Measurements from ENCODE around the gene ATG2B. TPM values are rescaled to one million over a fixed set of nuclear protein-coding genes. Genes with fewer than 3 reads are reported as not detected.

The ATG2B gene
- total RNA-seq, 2 donors from 2014 or later: 13.6 to 20.8 TPM

DNA sequence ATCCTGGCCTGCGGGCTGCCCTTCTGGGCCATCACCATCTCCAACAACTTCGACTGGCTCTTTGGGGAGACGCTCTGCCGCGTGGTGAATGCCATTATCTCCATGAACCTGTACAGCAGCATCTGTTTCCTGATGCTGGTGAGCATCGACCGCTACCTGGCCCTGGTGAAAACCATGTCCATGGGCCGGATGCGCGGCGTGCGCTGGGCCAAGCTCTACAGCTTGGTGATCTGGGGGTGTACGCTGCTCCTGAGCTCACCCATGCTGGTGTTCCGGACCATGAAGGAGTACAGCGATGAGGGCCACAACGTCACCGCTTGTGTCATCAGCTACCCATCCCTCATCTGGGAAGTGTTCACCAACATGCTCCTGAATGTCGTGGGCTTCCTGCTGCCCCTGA, 122.5 kb downstream of the ATG2B start:
- no peaks in the 10 kb centered on the region for H3K4me1 ChIP-seq
- no peak overlapping the region for H3K27ac ChIP-seq
- H3K27me3 ChIP-seq: no peaks in the 10 kb centered on the region
- DNase-seq: no peak
- H3K4me3 ChIP-seq: no peak overlapping the region
- no peaks in the 10 kb centered on the region for H3K9me3 ChIP-seq
- no peak overlapping the region for H3K9ac ChIP-seq (ENCODE audit: low read depth in 2 of 2, low read length in 2 of 2)
- intact Hi-C loops (cut with DNase I): no loop called here
- H3K36me3 ChIP-seq: peaks cover 6% of the 10 kb centered on the region
- TF ChIP-seq, protein P1, sequence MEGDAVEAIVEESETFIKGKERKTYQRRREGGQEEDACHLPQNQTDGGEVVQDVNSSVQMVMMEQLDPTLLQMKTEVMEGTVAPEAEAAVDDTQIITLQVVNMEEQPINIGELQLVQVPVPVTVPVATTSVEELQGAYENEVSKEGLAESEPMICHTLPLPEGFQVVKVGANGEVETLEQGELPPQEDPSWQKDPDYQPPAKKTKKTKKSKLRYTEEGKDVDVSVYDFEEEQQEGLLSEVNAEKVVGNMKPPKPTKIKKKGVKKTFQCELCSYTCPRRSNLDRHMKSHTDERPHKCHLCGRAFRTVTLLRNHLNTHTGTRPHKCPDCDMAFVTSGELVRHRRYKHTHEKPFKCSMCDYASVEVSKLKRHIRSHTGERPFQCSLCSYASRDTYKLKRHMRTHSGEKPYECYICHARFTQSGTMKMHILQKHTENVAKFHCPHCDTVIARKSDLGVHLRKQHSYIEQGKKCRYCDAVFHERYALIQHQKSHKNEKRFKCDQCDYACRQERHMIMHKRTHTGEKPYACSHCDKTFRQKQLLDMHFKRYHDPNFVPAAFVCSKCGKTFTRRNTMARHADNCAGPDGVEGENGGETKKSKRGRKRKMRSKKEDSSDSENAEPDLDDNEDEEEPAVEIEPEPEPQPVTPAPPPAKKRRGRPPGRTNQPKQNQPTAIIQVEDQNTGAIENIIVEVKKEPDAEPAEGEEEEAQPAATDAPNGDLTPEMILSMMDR (IDR thresholded peaks at IDR 0.05): no peak

DNA sequence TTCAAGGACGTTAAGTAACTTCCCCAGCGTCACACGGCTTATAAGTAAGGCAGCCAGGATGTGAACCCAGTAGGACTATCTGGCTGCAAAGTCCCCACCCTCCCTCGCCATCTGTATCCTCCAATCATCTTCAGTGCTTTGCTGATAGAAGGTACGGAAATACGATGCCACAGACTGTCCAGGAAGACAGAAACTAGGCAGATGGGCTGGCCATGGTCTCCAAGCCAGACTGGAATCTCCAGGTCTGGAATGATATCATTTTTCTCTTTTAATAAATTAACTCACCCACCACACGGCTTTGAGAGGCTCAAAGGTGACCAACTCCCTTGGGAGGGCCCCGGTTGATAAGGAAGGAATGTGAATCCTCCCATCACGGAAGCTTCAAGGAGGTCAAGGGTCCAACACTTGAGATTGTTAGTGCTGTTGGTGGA, 123.4 kb downstream of the ATG2B start:
- no peak overlapping the region for H3K4me3 ChIP-seq
- H3K9ac ChIP-seq (ENCODE audit: low read depth in 2 of 2, low read length in 2 of 2): peak overlapping the region in 1 of 2 donors; percentile 51
- DNase-seq: peak; percentile 79
- no peaks in the 10 kb centered on the region for H3K27me3 ChIP-seq
- TF ChIP-seq, protein P1 (IDR thresholded peaks at IDR 0.05): no peak
- H3K9me3 ChIP-seq: no peaks in the 10 kb centered on the region
- intact Hi-C loops (cut with DNase I): no loop called here
- peak overlapping the region; percentile 64 for H3K27ac ChIP-seq
- H3K36me3 ChIP-seq: peaks cover 6% of the 10 kb centered on the region
- H3K4me1 ChIP-seq: no peaks in the 10 kb centered on the region

DNA sequence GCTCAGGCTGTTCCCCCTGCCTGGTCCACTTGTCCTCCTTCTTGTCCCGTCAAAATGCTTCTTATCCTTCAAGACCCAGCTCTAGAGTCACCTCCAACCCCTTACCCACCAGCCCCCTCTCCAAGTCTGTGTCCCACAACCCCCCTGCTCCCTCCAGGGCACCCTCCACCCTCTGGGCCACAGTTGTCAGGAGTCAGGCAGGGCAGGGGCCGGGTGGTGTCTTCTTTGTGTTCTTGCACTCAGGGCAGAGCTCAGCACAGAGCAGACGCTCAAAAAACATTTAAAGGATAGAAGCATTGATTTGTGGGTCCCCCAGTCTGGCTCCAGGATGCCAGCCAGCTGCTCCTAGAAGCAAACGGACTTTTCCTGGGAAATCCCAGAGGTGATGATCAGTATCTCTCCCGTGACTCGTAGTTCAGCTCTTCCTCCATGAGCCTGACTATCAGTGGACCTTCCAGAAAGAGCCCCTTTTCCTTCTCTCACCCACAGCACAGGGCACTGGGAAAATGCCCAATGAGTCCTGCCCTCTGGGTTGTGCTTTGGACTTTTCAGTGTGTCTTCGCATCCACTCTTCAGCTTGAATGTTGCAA, 124.4 kb downstream of the ATG2B start:
- intact Hi-C loops (cut with DNase I): no loop called here
- Histone ChIP-seq H3K4me1 (no peaks in the 10 kb centered on the region), H3K27ac (peak overlapping the region; percentile 64), H3K27me3 (no peaks in the 10 kb centered on the region), H3K36me3 (peaks cover 6% of the 10 kb centered on the region), H3K9ac (ENCODE audit: low read depth in 2 of 2, low read length in 2 of 2) (peak overlapping the region in 1 of 2 donors; percentile 51), H3K9me3 (no peaks in the 10 kb centered on the region), H3K4me3 (no peak overlapping the region)
- no peak for DNase-seq
- TF ChIP-seq, protein P1 (IDR thresholded peaks at IDR 0.05): no peak

DNA sequence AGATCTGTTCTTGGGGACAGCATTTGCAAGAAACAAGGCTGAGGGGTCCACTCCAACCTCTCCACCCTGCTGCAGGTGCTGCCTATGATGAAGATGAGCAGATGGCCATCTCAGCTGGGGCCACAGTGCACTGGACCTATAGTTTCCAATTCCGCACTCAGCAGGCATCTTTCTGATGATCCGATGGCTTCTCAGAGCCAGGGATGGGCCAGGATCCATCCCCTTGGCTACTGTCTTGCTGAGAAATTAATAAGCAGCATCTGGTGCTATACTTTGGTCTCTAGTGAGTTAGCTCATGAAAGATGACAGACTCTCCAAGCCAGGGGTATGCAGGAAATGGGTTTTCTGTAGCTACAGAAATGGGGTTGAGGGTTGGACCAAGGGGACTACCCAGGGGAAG, 125.5 kb downstream of the ATG2B start:
- no peak for DNase-seq
- H3K9me3 ChIP-seq: no peaks in the 10 kb centered on the region
- H3K9ac ChIP-seq (ENCODE audit: low read depth in 2 of 2, low read length in 2 of 2): no peak overlapping the region
- intact Hi-C loops (cut with DNase I): no loop called here
- no peak overlapping the region for H3K4me3 ChIP-seq
- H3K36me3 ChIP-seq: peaks cover 6% of the 10 kb centered on the region
- TF ChIP-seq, protein P1 (IDR thresholded peaks at IDR 0.05): no peak
- no peaks in the 10 kb centered on the region for H3K27me3 ChIP-seq
- H3K4me1 ChIP-seq: no peaks in the 10 kb centered on the region
- no peak overlapping the region for H3K27ac ChIP-seq

DNA sequence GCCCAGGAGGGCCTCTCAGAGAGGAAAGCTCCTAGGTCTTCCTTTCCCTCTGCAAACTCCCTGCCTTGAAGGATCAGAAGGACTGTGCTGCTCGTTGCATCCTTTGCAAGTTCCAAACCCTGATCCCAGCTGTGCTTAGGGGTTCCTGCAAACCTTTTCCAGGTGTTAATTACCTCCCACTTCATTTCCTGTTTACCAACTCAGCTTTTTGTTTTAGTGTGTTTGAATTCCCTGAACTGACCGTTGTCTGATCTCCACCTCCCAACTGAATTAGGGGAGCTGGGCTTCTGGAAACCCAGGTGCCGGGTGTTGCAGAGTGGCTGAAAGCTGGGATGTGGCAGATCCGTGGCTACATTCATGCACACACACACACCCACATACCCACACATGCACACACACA, 127.7 kb downstream of the ATG2B start:
- H3K4me3 ChIP-seq: no peak overlapping the region
- TF ChIP-seq, protein P1 (IDR thresholded peaks at IDR 0.05): no peak
- H3K36me3 ChIP-seq: no peaks in the 10 kb centered on the region

More for the DNA sequence above, 127.7 kb downstream of the ATG2B start:
- Histone ChIP-seq H3K4me1 (no peaks in the 10 kb centered on the region), H3K9ac (ENCODE audit: low read depth in 2 of 2, low read length in 2 of 2) (no peak overlapping the region), H3K27me3 (no peaks in the 10 kb centered on the region), H3K9me3 (no peaks in the 10 kb centered on the region), H3K27ac (no peak overlapping the region)
- DNase-seq: no peak
- intact Hi-C loops (cut with DNase I): no loop called here

Data from colonic mucosa (tissue), 4 donors.